ENCODE measurements around the gene ZNF605. TPM values are rescaled to one million over a fixed set of nuclear protein-coding genes. Genes with fewer than 3 reads are reported as not detected.
"Not testable (repeated sequence)": the region's sequence is repeated elsewhere in the genome, so short reads cannot be mapped to it uniquely, and the experiment has no call there.

Gene ZNF605
- total RNA-seq, 1 experiment from 2014 or later, result 19.3 TPM

DNA sequence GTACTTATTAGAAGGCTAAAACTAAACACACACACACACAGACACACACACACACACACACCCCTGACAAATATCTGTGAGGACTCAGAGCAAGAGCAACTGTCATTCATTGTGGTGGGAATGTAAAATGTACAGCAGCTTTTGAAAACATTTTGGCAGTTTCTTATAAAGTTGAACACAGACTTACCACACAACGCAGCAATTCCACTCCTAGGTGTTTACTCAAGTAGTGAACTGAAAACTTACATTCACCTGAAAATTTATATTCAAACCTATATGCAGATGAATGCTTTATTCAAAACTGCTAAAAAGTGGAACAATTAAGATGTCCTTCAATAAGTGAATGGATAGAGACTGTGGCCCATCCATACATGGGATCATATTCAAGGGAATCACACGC, 18.6 kb downstream of the ZNF605 start:
- no peak overlapping the region for H3K4ac ChIP-seq (ENCODE audit: low read depth, low read length)
- DNase-seq, result no peak
- H2AFZ ChIP-seq (ENCODE audit: low read length), result no peak overlapping the region
- no peak overlapping the region for H3T11ph ChIP-seq (ENCODE audit: low read length)
- H3K23me2 ChIP-seq (ENCODE audit: insufficient read length, low read depth, low read length, poor library complexity, severe bottlenecking), result no peaks in the 10 kb centered on the region
- Mint-ChIP-seq H3K9me3 (peaks cover 74 to 81% of the 10 kb centered on the region in 2 experiments), H3K4me1 (no peaks in the 10 kb centered on the region), H3K36me3 (ENCODE audit: insufficient read depth in 1 of 3, low read depth in 3 of 3) (peaks cover 68 to 76% (median 73%) of the 10 kb centered on the region in 3 experiments), H3K4me3 (no peak overlapping the region), H3K27me3 (ENCODE audit: low read depth) (peaks cover 3% of the 10 kb centered on the region), H3K27ac (no peak overlapping the region)
- no peak overlapping the region for H3K14ac ChIP-seq (ENCODE audit: insufficient read depth, low read length)
- H3K27me3 ChIP-seq (ENCODE audit: insufficient read depth, low read length), result no peaks in the 10 kb centered on the region
- H3K18ac ChIP-seq (ENCODE audit: insufficient read length, low read depth, low read length), result no peak overlapping the region
- no peak overlapping the region for H2AK5ac ChIP-seq (ENCODE audit: insufficient read length, low read length)
- no CpG with 5 or more reads among the region's 2 CpGs for WGBS (ENCODE audit: extremely low coverage, insufficient read length, low lambda C conversion rate)
- no peaks in the 10 kb centered on the region for H3K4me1 ChIP-seq (ENCODE audit: insufficient read depth, low read length)
- H2BK12ac ChIP-seq (ENCODE audit: insufficient read length, low read depth, low read length), result no peak overlapping the region
- H4K5ac ChIP-seq (ENCODE audit: insufficient read length, low read depth, low read length), result no peak overlapping the region
- no peak overlapping the region for H2BK20ac ChIP-seq (ENCODE audit: low read depth, low read length, poor library complexity, severe bottlenecking)
- H3K79me2 ChIP-seq (ENCODE audit: insufficient read depth, low read length), result no peaks in the 10 kb centered on the region
- H3K27ac ChIP-seq (ENCODE audit: insufficient read length, low read depth, low read length), result no peak overlapping the region
- H3K79me1 ChIP-seq (ENCODE audit: insufficient read depth, low read depth, low read length, poor library complexity, severe bottlenecking), result no peaks in the 10 kb centered on the region
- peaks cover 45% of the 10 kb centered on the region for H3K9me3 ChIP-seq (ENCODE audit: control insufficient read depth, low read depth, low read length)
- no peak overlapping the region for H2BK5ac ChIP-seq (ENCODE audit: insufficient read length, low read length)
- H3K4me2 ChIP-seq (ENCODE audit: insufficient read depth, insufficient read length, low read length), result no peak overlapping the region
- H3K9ac ChIP-seq (ENCODE audit: extremely low read depth, insufficient read length, low read length), result no peak overlapping the region
- H3K23ac ChIP-seq (ENCODE audit: insufficient read length, low read depth, low read length), result no peak overlapping the region
- no peak overlapping the region for H2BK15ac ChIP-seq (ENCODE audit: low read depth, low read length)
- H2BK120ac ChIP-seq (ENCODE audit: low read depth, low read length, poor library complexity, severe bottlenecking), result no peak overlapping the region
- H3K56ac ChIP-seq (ENCODE audit: insufficient read length, low read depth, low read length), result no peak overlapping the region
- H4K20me1 ChIP-seq (ENCODE audit: control insufficient read depth, insufficient read depth, insufficient read length), result no peaks in the 10 kb centered on the region
- TF ChIP-seq, protein P1, sequence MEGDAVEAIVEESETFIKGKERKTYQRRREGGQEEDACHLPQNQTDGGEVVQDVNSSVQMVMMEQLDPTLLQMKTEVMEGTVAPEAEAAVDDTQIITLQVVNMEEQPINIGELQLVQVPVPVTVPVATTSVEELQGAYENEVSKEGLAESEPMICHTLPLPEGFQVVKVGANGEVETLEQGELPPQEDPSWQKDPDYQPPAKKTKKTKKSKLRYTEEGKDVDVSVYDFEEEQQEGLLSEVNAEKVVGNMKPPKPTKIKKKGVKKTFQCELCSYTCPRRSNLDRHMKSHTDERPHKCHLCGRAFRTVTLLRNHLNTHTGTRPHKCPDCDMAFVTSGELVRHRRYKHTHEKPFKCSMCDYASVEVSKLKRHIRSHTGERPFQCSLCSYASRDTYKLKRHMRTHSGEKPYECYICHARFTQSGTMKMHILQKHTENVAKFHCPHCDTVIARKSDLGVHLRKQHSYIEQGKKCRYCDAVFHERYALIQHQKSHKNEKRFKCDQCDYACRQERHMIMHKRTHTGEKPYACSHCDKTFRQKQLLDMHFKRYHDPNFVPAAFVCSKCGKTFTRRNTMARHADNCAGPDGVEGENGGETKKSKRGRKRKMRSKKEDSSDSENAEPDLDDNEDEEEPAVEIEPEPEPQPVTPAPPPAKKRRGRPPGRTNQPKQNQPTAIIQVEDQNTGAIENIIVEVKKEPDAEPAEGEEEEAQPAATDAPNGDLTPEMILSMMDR (conservative IDR thresholded peaks at IDR 0.05), result no peak
- H4K8ac ChIP-seq (replicated peaks; ENCODE audit: insufficient read length, low read depth, low read length), result no peak overlapping the region
- H4K91ac ChIP-seq (ENCODE audit: insufficient read length, low read depth, low read length), result no peak overlapping the region

GRCh38 chr12:132936921-132937320, 19.2 kb downstream of the ZNF605 start:
- H3K9me3 Mint-ChIP-seq, result peaks cover 74 to 81% of the 10 kb centered on the region in 2 experiments

More at GRCh38 chr12:132936921-132937320, 19.2 kb downstream of the ZNF605 start:
- H3K4ac ChIP-seq (ENCODE audit: low read depth, low read length); H3K9ac ChIP-seq (ENCODE audit: extremely low read depth, insufficient read length, low read length); H4K5ac ChIP-seq (ENCODE audit: insufficient read length, low read depth, low read length); H3K27me3 ChIP-seq (ENCODE audit: insufficient read depth, low read length); H3K4me1 ChIP-seq (ENCODE audit: insufficient read depth, low read length); H2BK15ac ChIP-seq (ENCODE audit: low read depth, low read length); H4K91ac ChIP-seq (ENCODE audit: insufficient read length, low read depth, low read length); DNase-seq; H3K79me2 ChIP-seq (ENCODE audit: insufficient read depth, low read length); H2BK12ac ChIP-seq (ENCODE audit: insufficient read length, low read depth, low read length); H3T11ph ChIP-seq (ENCODE audit: low read length); H3K18ac ChIP-seq (ENCODE audit: insufficient read length, low read depth, low read length); H2BK120ac ChIP-seq (ENCODE audit: low read depth, low read length, poor library complexity, severe bottlenecking); H4K20me1 ChIP-seq (ENCODE audit: control insufficient read depth, insufficient read depth, insufficient read length); H2AK5ac ChIP-seq (ENCODE audit: insufficient read length, low read length); H3K27ac ChIP-seq (ENCODE audit: insufficient read length, low read depth, low read length); H3K56ac ChIP-seq (ENCODE audit: insufficient read length, low read depth, low read length); H4K8ac ChIP-seq (replicated peaks; ENCODE audit: insufficient read length, low read depth, low read length); H3K23me2 ChIP-seq (ENCODE audit: insufficient read length, low read depth, low read length, poor library complexity, severe bottlenecking); H2AFZ ChIP-seq (ENCODE audit: low read length); H3K4me2 ChIP-seq (ENCODE audit: insufficient read depth, insufficient read length, low read length); H3K4me1 Mint-ChIP-seq; H3K27me3 Mint-ChIP-seq (ENCODE audit: low read depth); H2BK5ac ChIP-seq (ENCODE audit: insufficient read length, low read length); H3K4me3 Mint-ChIP-seq; H3K79me1 ChIP-seq (ENCODE audit: insufficient read depth, low read depth, low read length, poor library complexity, severe bottlenecking); H3K27ac Mint-ChIP-seq; H3K14ac ChIP-seq (ENCODE audit: insufficient read depth, low read length); H2BK20ac ChIP-seq (ENCODE audit: low read depth, low read length, poor library complexity, severe bottlenecking); H3K23ac ChIP-seq (ENCODE audit: insufficient read length, low read depth, low read length): not testable (repeated sequence)
- H3K9me3 ChIP-seq (ENCODE audit: control insufficient read depth, low read depth, low read length), result peaks cover 45% of the 10 kb centered on the region
- H3K36me3 Mint-ChIP-seq (ENCODE audit: insufficient read depth in 1 of 3, low read depth in 3 of 3), result peaks cover 68 to 76% (median 73%) of the 10 kb centered on the region in 3 experiments
- whole genome bisulfite sequencing (ENCODE audit: extremely low coverage, insufficient read length, low lambda C conversion rate), result no CpG with 5 or more reads among the region's 8 CpGs
